H1 (cell line): ENCODE results near the gene NTNG2. TPM values are rescaled to one million over a fixed set of nuclear protein-coding genes. Genes with fewer than 3 reads are reported as not detected.

ENCODE experiments used
- CTCF ChIA-PET: fragments of 300-600 bp; sonication (Branson Sonifier 250); formaldehyde crosslinking; loops from one replicate; lab custom pipeline; 2021; ENCODE audit not compliant: partially characterized antibody; lab: Charles Lee
- POLR2A ChIA-PET: fragments of 300-600 bp; sonication (Branson Sonifier 250); formaldehyde crosslinking; loops from one replicate; lab custom pipeline; 2021; ENCODE audit warnings: inconsistent platforms; ENCODE audit not compliant: partially characterized antibody; lab: Charles Lee
- DNase-seq, 2 experiments: peaks; one replicate each; pipeline versions ENCODE4 v3.0.0 to v3.0.0-alpha.2; 2010 to 2022; ENCODE audit warnings: low spot score in 2 of 2, low read depth in 1 of 2, mixed read lengths in 1 of 2
- FAIRE-seq: peaks from 2 replicates; lab custom pipeline; 2011; peaks lifted over from hg19 to GRCh38; lab: Jason Lieb, UNC
- H2AFZ ChIP-seq: 2 replicates; pipeline ENCODE4 v1.8.1; 2012; ENCODE audit warnings: low read length, inconsistent platforms
- H2AK5ac ChIP-seq: 2 replicates; pipeline ENCODE4 v1.6.1; 2013; ENCODE audit warnings: low read depth, low read length
- H2BK120ac ChIP-seq: replicated peaks from 2 replicates; pipeline ENCODE3; 2013; ENCODE audit warnings: low read depth, low read length, inconsistent platforms
- H2BK12ac ChIP-seq: 2 replicates; pipeline ENCODE4 v1.6.1; 2013; ENCODE audit warnings: low read depth, low read length
- H2BK15ac ChIP-seq: 2 replicates; pipeline ENCODE4 v1.6.1; 2013; ENCODE audit warnings: low read length
- H2BK20ac ChIP-seq: 2 replicates; pipeline ENCODE4 v1.6.1; 2013; ENCODE audit warnings: low read length
- H2BK5ac ChIP-seq: 2 replicates; pipeline ENCODE4 v1.6.1; 2013; ENCODE audit warnings: low read depth, low read length
- H3K14ac ChIP-seq: 2 replicates; pipeline ENCODE4 v1.6.1; 2013; ENCODE audit warnings: inconsistent platforms; ENCODE audit not compliant: insufficient read length
- H3K18ac ChIP-seq: 2 replicates; pipeline ENCODE4 v1.6.1; 2013; ENCODE audit warnings: low read length; ENCODE audit errors: extremely low read depth
- H3K23ac ChIP-seq: 2 replicates; pipeline ENCODE4 v1.6.1; 2013; ENCODE audit warnings: inconsistent platforms; ENCODE audit not compliant: insufficient read length
- H3K23me2 ChIP-seq: 2 replicates; pipeline ENCODE4 v1.6.1; 2013; ENCODE audit warnings: low read depth, low read length
- H3K27ac ChIP-seq: 2 replicates; pipeline ENCODE4 v1.6.1; 2011; ENCODE audit warnings: low read depth, low read length, inconsistent platforms
- H3K27me3 ChIP-seq, 4 experiments: replicated peaks in 1 of 4; 1 replicate in 1 of 4; 2 replicates in 3 of 4; pipeline versions ENCODE4 v1.6.1 to v1.8.1; 2011 to 2013; ENCODE audit warnings: low read length in 3 of 4, mild to moderate bottlenecking in 3 of 4, inconsistent platforms in 2 of 4, mixed read lengths in 2 of 4, moderate library complexity in 1 of 4; ENCODE audit not compliant: control insufficient read depth in 3 of 4, insufficient read depth in 3 of 4; ENCODE audit errors: extremely low read depth in 1 of 4
- H3K36me3 ChIP-seq, 4 experiments: 2 replicates each; pipeline versions ENCODE4 v1.6.1 to v1.8.1; 2011 to 2013; ENCODE audit warnings: mild to moderate bottlenecking in 4 of 4, low read length in 3 of 4, moderate library complexity in 2 of 4, control low read depth in 1 of 4, inconsistent platforms in 1 of 4; ENCODE audit not compliant: insufficient read depth in 4 of 4, control insufficient read depth in 2 of 4
- H3K4ac ChIP-seq: replicated peaks from 2 replicates; pipeline ENCODE3; 2013; ENCODE audit warnings: low read length, low read depth, mixed read lengths, inconsistent platforms; ENCODE audit not compliant: insufficient read length
- H3K4me1 ChIP-seq, 4 experiments: replicated peaks in 1 of 4; 1 replicate in 1 of 4; 2 replicates in 3 of 4; pipeline versions ENCODE4 v1.6.1 to v1.8.1; 2011 to 2013; ENCODE audit warnings: low read length in 3 of 4, inconsistent platforms in 2 of 4, mixed read lengths in 1 of 4; ENCODE audit not compliant: insufficient read depth in 4 of 4, control insufficient read depth in 3 of 4
- H3K4me2 ChIP-seq, 2 experiments: 2 replicates each; pipeline versions ENCODE4 v1.6.1 to v1.8.1; 2011 to 2013; ENCODE audit warnings: low read depth in 2 of 2, low read length in 2 of 2, control low read depth in 1 of 2, inconsistent platforms in 1 of 2, mild to moderate bottlenecking in 1 of 2; ENCODE audit not compliant: insufficient read depth in 1 of 2
- H3K4me3 ChIP-seq, 4 experiments: fragments of 200-600, 300-600 bp in 1 of 4; sonication (generic), shearing (Covaris generic), sonication (Bioruptor Twin) in 1 of 4; 2 replicates each; pipeline versions ENCODE4 v1.5.1 to v1.8.1; 2011 to 2016; ENCODE audit warnings: low read length in 4 of 4, low read depth in 3 of 4, control low read depth in 2 of 4, inconsistent platforms in 2 of 4, mild to moderate bottlenecking in 2 of 4, mixed read lengths in 1 of 4, moderate library complexity in 1 of 4; ENCODE audit not compliant: insufficient read depth in 2 of 4; ENCODE audit errors: extremely low read depth in 1 of 4
- H3K56ac ChIP-seq: replicated peaks from 2 replicates; pipeline ENCODE3; 2013; ENCODE audit warnings: low read depth, mild to moderate bottlenecking, mixed read lengths, low read length, inconsistent platforms; ENCODE audit not compliant: insufficient read length
- H3K79me1 ChIP-seq: 2 replicates; pipeline ENCODE4 v1.6.1; 2013; ENCODE audit warnings: low read depth, low read length, control low read depth
- H3K79me2 ChIP-seq, 2 experiments: 2 replicates each; pipeline versions ENCODE4 v1.6.1 to v1.8.1; 2012 to 2013; ENCODE audit warnings: low read length in 2 of 2, mild to moderate bottlenecking in 2 of 2, inconsistent platforms in 1 of 2; ENCODE audit not compliant: insufficient read depth in 2 of 2, control insufficient read depth in 1 of 2
- H3K9ac ChIP-seq, 4 experiments: replicated peaks in 1 of 4; 1 replicate in 1 of 4; 2 replicates in 3 of 4; pipeline versions ENCODE4 v1.6.1 to v1.8.1; 2011 to 2013; ENCODE audit warnings: low read depth in 3 of 4, low read length in 3 of 4, control low read depth in 2 of 4, mild to moderate bottlenecking in 2 of 4, moderate library complexity in 2 of 4, inconsistent platforms in 1 of 4; ENCODE audit errors: extremely low read depth in 1 of 4
- H3K9me3 ChIP-seq, 2 experiments: 2 replicates each; pipeline versions ENCODE4 v1.6.1 to v1.8.1; 2012 to 2013; ENCODE audit warnings: mild to moderate bottlenecking in 2 of 2, moderate library complexity in 2 of 2, control low read depth in 1 of 2, inconsistent platforms in 1 of 2, low read depth in 1 of 2, low read length in 1 of 2, mixed read lengths in 1 of 2; ENCODE audit not compliant: insufficient read depth in 2 of 2
- H4K20me1 ChIP-seq, 2 experiments: replicated peaks in 1 of 2; 2 replicates each; pipeline versions ENCODE3 to v1.8.1; 2011 to 2013; ENCODE audit warnings: inconsistent platforms in 2 of 2, low read length in 2 of 2, mild to moderate bottlenecking in 1 of 2; ENCODE audit not compliant: insufficient read depth in 2 of 2, control insufficient read depth in 1 of 2
- H4K5ac ChIP-seq: 2 replicates; pipeline ENCODE4 v1.6.1; 2013; ENCODE audit warnings: low read length, low read depth, mixed read lengths, inconsistent platforms; ENCODE audit not compliant: insufficient read length
- H4K8ac ChIP-seq: 2 replicates; pipeline ENCODE4 v1.8.0; 2013; ENCODE audit warnings: mild to moderate bottlenecking, moderate library complexity, low read length, inconsistent platforms; ENCODE audit not compliant: insufficient read depth; ENCODE audit errors: extremely low read depth
- H4K91ac ChIP-seq: replicated peaks from 2 replicates; pipeline ENCODE3; 2013; ENCODE audit warnings: low read length, mixed read lengths, inconsistent platforms; ENCODE audit not compliant: insufficient read length
- CHD1 ChIP-seq: IDR thresholded peaks from 2 replicates; pipeline ENCODE4 v1.6.1; 2012; ENCODE audit warnings: low read depth, low read length, improper control_type of control experiment
- TAF7 ChIP-seq: optimal IDR thresholded peaks from 2 replicates; pipeline ENCODE3; 2011; ENCODE audit warnings: low read depth, mild to moderate bottlenecking, inconsistent platforms, low read length, moderate library complexity, borderline replicate concordance
- TEAD4 ChIP-seq: IDR thresholded peaks from 2 replicates; pipeline ENCODE4 v1.6.1; 2012; ENCODE audit warnings: low read depth, low read length, inconsistent platforms, mixed read lengths
- WGBS, 2 experiments: shearing (Covaris generic) in 1 of 2; methylation state at CpG; one replicate each; pipeline versions ENCODE4 v1.1.6 to v1.1.7; 2013 to 2015; ENCODE audit warnings: low lambda C conversion rate in 2 of 2, mixed read lengths in 2 of 2, inconsistent platforms in 1 of 2, low coverage in 1 of 2, missing lambda C conversion rate in 1 of 2; ENCODE audit not compliant: insufficient replicate concordance in 2 of 2, insufficient coverage in 1 of 2, insufficient read length in 1 of 2; ENCODE audit errors: extremely low coverage in 1 of 2, missing lambda C conversion rate in 1 of 2; 5-methylcytosine and 5-hydroxymethylcytosine counted together
- polyA plus RNA-seq, 7 experiments: library from polyadenylated mRNA; depleted of rRNA in 3 of 7; stranded (reverse) in 5 of 7; unstranded in 2 of 7; fragments of >200 nt in 5 of 7; fragments of 200-250 nt in 2 of 7; gene quantifications; 1 replicate in 5 of 7; 2 replicates in 1 of 7; 4 replicates in 1 of 7; pipeline versions ENCODE4 v1.2.1 to v1.2.3, GENCODE V29; 2011 to 2013; ENCODE audit warnings: missing spikeins in 2 of 7, mixed read lengths in 2 of 7
- total RNA-seq: library from RNA; stranded (reverse); fragmentation: NEBNext Ultra II Directional; extraction: Animal tissue kit (Norgen Biotek cat#: 25700); gene quantifications from 2 replicates; pipeline ENCODE4 v1.2.1, GENCODE V29; 2021

The NTNG2 gene
- total and polyA plus RNA-seq, 2 of the 8 experiments (the other 6 are each of a cell fraction or from before 2014, with no cell fraction given), result 1.4 to 1.5 TPM

DNA sequence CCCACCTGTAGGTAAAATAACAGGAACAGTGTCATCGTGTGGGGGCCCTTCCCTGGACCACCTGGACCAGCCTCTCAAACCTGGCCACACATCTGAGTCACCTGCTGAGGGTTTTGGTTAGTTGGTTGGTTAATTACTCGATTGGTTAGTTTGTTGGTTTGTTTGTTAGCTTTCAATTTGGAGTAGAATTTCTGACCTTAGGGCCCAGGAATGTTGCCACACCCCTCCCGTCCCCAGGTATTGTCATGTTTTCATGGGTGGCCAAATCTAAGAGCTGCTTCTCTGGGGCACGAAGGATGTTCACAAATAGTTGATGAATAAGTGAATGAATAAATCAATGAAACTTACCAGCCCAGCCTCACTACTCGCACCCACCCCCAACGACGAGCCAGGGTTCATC lies 21.9 kb downstream of the NTNG2 start:
- FAIRE-seq, result peak; percentile 7
- Histone ChIP-seq H3K4ac (no peak overlapping the region), H3K18ac (peak overlapping the region; percentile 78; the same call in 1 of the 2 replicates), H2AK5ac (peak overlapping the region; percentile 53; the same call in 1 of the 2 replicates), H3K14ac (no peak overlapping the region), H2BK20ac (peak overlapping the region; percentile 66), H3K4me3 (no peak overlapping the region), H2BK5ac (0 out of 2 replicates have a peak overlapping the region, but pooled peaks have one; percentile 7), H3K79me1 (no peaks in the 10 kb centered on the region), H2BK15ac (peak overlapping the region; percentile 83; the same call in 1 of the 2 replicates), H3K79me2 (no peaks in the 10 kb centered on the region), H3K56ac (no peak overlapping the region), H4K5ac (no peak overlapping the region), H3K9ac (no peak overlapping the region), H3K36me3 (no peaks in the 10 kb centered on the region), H3K4me1 (peaks cover 8 to 53% (median 35%) of the 10 kb centered on the region in 4 experiments), H4K20me1 (no peaks in the 10 kb centered on the region), H3K9me3 (no peaks in the 10 kb centered on the region), H3K4me2 (peak overlapping the region; percentile 4 to 24; a peak in 3 of 4 replicates), H3K27ac (no peak overlapping the region), H2BK12ac (peak overlapping the region; percentile 81; the same call in 1 of the 2 replicates), H3K27me3 (peaks cover 0 to 22% (median 16%) of the 10 kb centered on the region in 4 experiments; a peak in 6 of 7 replicates), H4K91ac (no peak overlapping the region), H4K8ac (no peak overlapping the region), H2BK120ac (no peak overlapping the region), H3K23ac (no peak overlapping the region), H3K23me2 (no peaks in the 10 kb centered on the region), H2AFZ (no peak overlapping the region)
- no peak for DNase-seq
- WGBS, 2 experiments, result 54% methylated on average over 7 of the region's 7 CpGs; no CpG with 5 or more reads in 1 of the 2 experiments
- CTCF ChIA-PET, result interaction anchor here (0.8 to 15.4 kb wide), 16 partner anchors 14 to 395 kb away, joined by 3 to 203 read pairs (median 4); no protein-coding TSS in a partner anchor
- no peak for TF ChIP-seq TAF7
- no peak for TF ChIP-seq CHD1
- TF ChIP-seq TEAD4, result peak; percentile 60; the same call in 1 of the 2 replicates
- POLR2A ChIA-PET, result interaction anchor here (1.1 to 1.5 kb wide), 3 partner anchors 11 to 20 kb away, joined by 3 to 4 read pairs (median 3); no protein-coding TSS in a partner anchor
